NB4 (cell line): ENCODE data around the gene SDR42E2.

Source experiments
- CTCF ChIP-seq: IDR thresholded peaks from one replicate; pipeline ENCODE4 v1.5.1; 2012; ENCODE audit warnings: low read depth, low read length
- MAX ChIP-seq: IDR thresholded peaks from 2 replicates; pipeline ENCODE4 v1.6.1; 2011; ENCODE audit warnings: low read depth, low read length
- MYC ChIP-seq: IDR thresholded peaks from 2 replicates; pipeline ENCODE4 v1.6.1; 2011; ENCODE audit warnings: low read depth, low read length
- POLR2A ChIP-seq: IDR thresholded peaks from 2 replicates; pipeline ENCODE4 v1.6.1; 2011; ENCODE audit warnings: mild to moderate bottlenecking; ENCODE audit not compliant: insufficient read length; ENCODE audit errors: extremely low read depth

GRCh38 chr16:22204091-22204655, 41.9 kb downstream of the SDR42E2 start:
- TF ChIP-seq POLR2A (no peak), CTCF (no peak), MAX (no peak), MYC (no peak)
